ENCODE results near the gene EXOSC3. TPM values are rescaled to one million over a fixed set of nuclear protein-coding genes. Genes with fewer than 3 reads are reported as not detected.
"Not testable (repeated sequence)": the region's sequence is repeated elsewhere in the genome, so short reads cannot be mapped to it uniquely, and the experiment has no call there.

The EXOSC3 gene
- total and polyA plus RNA-seq, 2 of the 8 experiments (the other 6 are each of a cell fraction or from before 2014, with no cell fraction given) = 46.7 to 73.4 TPM

GRCh38 chr9:37809676-37810075, 24.8 kb upstream of the EXOSC3 start:
- H3K36me3 ChIP-seq (ENCODE audit: control insufficient read depth in 2 of 4, insufficient read depth in 4 of 4, low read length in 3 of 4); H2BK15ac ChIP-seq (ENCODE audit: low read length); H3K56ac ChIP-seq (replicated peaks; ENCODE audit: insufficient read length, low read depth, low read length); H3K9ac ChIP-seq (replicated peaks in 1 of 4; ENCODE audit: extremely low read depth in 1 of 4, low read depth in 3 of 4, low read length in 3 of 4); H3K9me3 ChIP-seq (ENCODE audit: insufficient read depth in 2 of 2, low read depth in 1 of 2, low read length in 1 of 2); H2BK20ac ChIP-seq (ENCODE audit: low read length); H2AK5ac ChIP-seq (ENCODE audit: low read depth, low read length); H2AFZ ChIP-seq (ENCODE audit: low read length); H3K79me2 ChIP-seq (ENCODE audit: control insufficient read depth in 1 of 2, insufficient read depth in 2 of 2, low read length in 2 of 2); POLR2A ChIA-PET (ENCODE audit: partially characterized antibody); H2BK12ac ChIP-seq (ENCODE audit: low read depth, low read length); H4K8ac ChIP-seq (ENCODE audit: extremely low read depth, insufficient read depth, low read length); H3K4me3 ChIP-seq (ENCODE audit: extremely low read depth in 1 of 4, insufficient read depth in 2 of 4, low read depth in 3 of 4, low read length in 4 of 4); H3K14ac ChIP-seq (ENCODE audit: insufficient read length); H3K23ac ChIP-seq (ENCODE audit: insufficient read length); H4K5ac ChIP-seq (ENCODE audit: insufficient read length, low read depth, low read length); FAIRE-seq; DNase-seq (ENCODE audit: low read depth in 1 of 2, low spot score in 2 of 2); H3K79me1 ChIP-seq (ENCODE audit: low read depth, low read length); H3K23me2 ChIP-seq (ENCODE audit: low read depth, low read length); H3K4me1 ChIP-seq (replicated peaks in 1 of 4; ENCODE audit: control insufficient read depth in 3 of 4, insufficient read depth in 4 of 4, low read length in 3 of 4); H3K27me3 ChIP-seq (replicated peaks in 1 of 4; ENCODE audit: control insufficient read depth in 3 of 4, extremely low read depth in 1 of 4, insufficient read depth in 3 of 4, low read length in 3 of 4); H3K18ac ChIP-seq (ENCODE audit: extremely low read depth, low read length); H4K20me1 ChIP-seq (replicated peaks in 1 of 2; ENCODE audit: control insufficient read depth in 1 of 2, insufficient read depth in 2 of 2, low read length in 2 of 2); H3K4ac ChIP-seq (replicated peaks; ENCODE audit: insufficient read length, low read depth, low read length); H4K91ac ChIP-seq (replicated peaks; ENCODE audit: insufficient read length, low read length); H2BK5ac ChIP-seq (ENCODE audit: low read depth, low read length); H2BK120ac ChIP-seq (replicated peaks; ENCODE audit: low read depth, low read length); H3K4me2 ChIP-seq (ENCODE audit: insufficient read depth in 1 of 2, low read depth in 2 of 2, low read length in 2 of 2); H3K27ac ChIP-seq (ENCODE audit: low read depth, low read length): not testable (repeated sequence)
- CTCF ChIA-PET (ENCODE audit: partially characterized antibody) = interaction anchor here (0.9 kb wide), 2 partner anchors 9 to 106 kb away, joined by 3 read pairs; no protein-coding TSS in a partner anchor
- 94% methylated on average over 15 of the region's 15 CpGs; no CpG with 5 or more reads in 1 of the 2 experiments for WGBS, 2 experiments (ENCODE audit: extremely low coverage in 1 of 2, insufficient coverage in 1 of 2, insufficient read length in 1 of 2, insufficient replicate concordance in 2 of 2, low coverage in 1 of 2, low lambda C conversion rate in 2 of 2, missing lambda C conversion rate in 1 of 2)
